ENCODE measurements around the gene TMEM69. TPM values are rescaled to one million over a fixed set of nuclear protein-coding genes. Genes with fewer than 3 reads are reported as not detected.
"Not testable (repeated sequence)": the region's sequence is repeated elsewhere in the genome, so short reads cannot be mapped to it uniquely, and the experiment has no call there.

The TMEM69 gene
- total RNA-seq, 2 experiments from 2014 or later = 19.5 to 19.6 TPM

- POLR2A ChIA-PET; H3K36me3 Mint-ChIP-seq (ENCODE audit: low read depth); CTCF ChIA-PET; H3K27ac Mint-ChIP-seq; DNase-seq; H3K27me3 Mint-ChIP-seq (ENCODE audit: low read depth); H3K9me3 Mint-ChIP-seq (ENCODE audit: insufficient read depth); H3K4me3 Mint-ChIP-seq; ATAC-seq; H3K4me1 Mint-ChIP-seq (ENCODE audit: low read depth): not testable (repeated sequence)
Measured at GRCh38 chr1:45717386-45717785, 29.4 kb downstream of the TMEM69 start.

GRCh38 chr1:45718289-45718688 is 30.3 kb downstream of the TMEM69 start:
- Mint-ChIP-seq H3K4me1 (ENCODE audit: low read depth) (no peaks in the 10 kb centered on the region), H3K4me3 (no peak overlapping the region), H3K27ac (no peak overlapping the region), H3K36me3 (ENCODE audit: low read depth) (no peaks in the 10 kb centered on the region), H3K27me3 (ENCODE audit: low read depth) (no peaks in the 10 kb centered on the region), H3K9me3 (ENCODE audit: insufficient read depth) (no peaks in the 10 kb centered on the region)
- ChIA-PET POLR2A (no interaction called here), CTCF (no interaction called here)
- ATAC-seq = no peak
- DNase-seq = no peak

GRCh38 chr1:45721207-45721606 is 33.2 kb downstream of the TMEM69 start:
- Mint-ChIP-seq H3K27ac (no peak overlapping the region), H3K9me3 (ENCODE audit: insufficient read depth) (no peaks in the 10 kb centered on the region), H3K36me3 (ENCODE audit: low read depth) (no peaks in the 10 kb centered on the region), H3K4me3 (no peak overlapping the region), H3K27me3 (ENCODE audit: low read depth) (no peaks in the 10 kb centered on the region), H3K4me1 (ENCODE audit: low read depth) (no peaks in the 10 kb centered on the region)
- ChIA-PET CTCF (no interaction called here), POLR2A (no interaction called here)
- no peak for DNase-seq
- ATAC-seq = no peak

- no peaks in the 10 kb centered on the region for H3K27me3 Mint-ChIP-seq (ENCODE audit: low read depth)
- no peak overlapping the region for H3K27ac Mint-ChIP-seq
- no peaks in the 10 kb centered on the region for H3K4me1 Mint-ChIP-seq (ENCODE audit: low read depth)
- no peak overlapping the region for H3K4me3 Mint-ChIP-seq
- no peaks in the 10 kb centered on the region for H3K36me3 Mint-ChIP-seq (ENCODE audit: low read depth)
- CTCF ChIA-PET = no interaction called here
- no peaks in the 10 kb centered on the region for H3K9me3 Mint-ChIP-seq (ENCODE audit: insufficient read depth)
- DNase-seq (no peak), ATAC-seq (no peak)
- POLR2A ChIA-PET = no interaction called here
Measured at GRCh38 chr1:45722809-45723208, 34.8 kb downstream of the TMEM69 start.

GRCh38 chr1:45723248-45723930 is 35.4 kb downstream of the TMEM69 start:
- DNase-seq = no peak
- Mint-ChIP-seq H3K27me3 (ENCODE audit: low read depth) (no peaks in the 10 kb centered on the region), H3K9me3 (ENCODE audit: insufficient read depth) (no peaks in the 10 kb centered on the region), H3K36me3 (ENCODE audit: low read depth) (no peaks in the 10 kb centered on the region), H3K4me3 (no peak overlapping the region), H3K27ac (no peak overlapping the region), H3K4me1 (ENCODE audit: low read depth) (no peaks in the 10 kb centered on the region)
- CTCF ChIA-PET = no interaction called here
- POLR2A ChIA-PET = no interaction called here
- ATAC-seq = no peak

GRCh38 chr1:45726007-45726406 is 38.0 kb downstream of the TMEM69 start:
- ATAC-seq; H3K36me3 Mint-ChIP-seq (ENCODE audit: low read depth); H3K9me3 Mint-ChIP-seq (ENCODE audit: insufficient read depth); DNase-seq; POLR2A ChIA-PET; H3K4me1 Mint-ChIP-seq (ENCODE audit: low read depth); CTCF ChIA-PET; H3K27ac Mint-ChIP-seq; H3K4me3 Mint-ChIP-seq; H3K27me3 Mint-ChIP-seq (ENCODE audit: low read depth): not testable (repeated sequence)

GRCh38 chr1:45730075-45730779 is 42.2 kb downstream of the TMEM69 start:
- ATAC-seq (no peak), DNase-seq (no peak)
- Mint-ChIP-seq H3K4me1 (ENCODE audit: low read depth) (no peaks in the 10 kb centered on the region), H3K27me3 (ENCODE audit: low read depth) (no peaks in the 10 kb centered on the region), H3K4me3 (no peak overlapping the region), H3K27ac (no peak overlapping the region), H3K36me3 (ENCODE audit: low read depth) (no peaks in the 10 kb centered on the region), H3K9me3 (ENCODE audit: insufficient read depth) (no peaks in the 10 kb centered on the region)
- ChIA-PET CTCF (no interaction called here), POLR2A (no interaction called here)

- POLR2A ChIA-PET = no interaction called here
- no peak for DNase-seq
- Mint-ChIP-seq H3K9me3 (ENCODE audit: insufficient read depth) (no peaks in the 10 kb centered on the region), H3K4me3 (no peak overlapping the region), H3K4me1 (ENCODE audit: low read depth) (no peaks in the 10 kb centered on the region), H3K27ac (no peak overlapping the region), H3K27me3 (ENCODE audit: low read depth) (no peaks in the 10 kb centered on the region), H3K36me3 (ENCODE audit: low read depth) (no peaks in the 10 kb centered on the region)
- ATAC-seq = no peak
- CTCF ChIA-PET = no interaction called here
Measured at GRCh38 chr1:45730780-45731319, 42.9 kb downstream of the TMEM69 start.

GRCh38 chr1:45739137-45739536 is 51.2 kb downstream of the TMEM69 start:
- ATAC-seq = no peak
- H3K27ac Mint-ChIP-seq = no peak overlapping the region
- no peak overlapping the region for H3K4me3 Mint-ChIP-seq
- POLR2A ChIA-PET = no interaction called here
- peaks cover 14% of the 10 kb centered on the region for H3K36me3 Mint-ChIP-seq (ENCODE audit: low read depth)
- H3K4me1 Mint-ChIP-seq (ENCODE audit: low read depth) = no peaks in the 10 kb centered on the region
- no peaks in the 10 kb centered on the region for H3K27me3 Mint-ChIP-seq (ENCODE audit: low read depth)
- no peak for DNase-seq
- no peaks in the 10 kb centered on the region for H3K9me3 Mint-ChIP-seq (ENCODE audit: insufficient read depth)
- CTCF ChIA-PET = no interaction called here

GRCh38 chr1:45739641-45740156 is 51.7 kb downstream of the TMEM69 start:
- H3K4me1 Mint-ChIP-seq (ENCODE audit: low read depth); POLR2A ChIA-PET; DNase-seq; CTCF ChIA-PET; H3K4me3 Mint-ChIP-seq; H3K27ac Mint-ChIP-seq; H3K27me3 Mint-ChIP-seq (ENCODE audit: low read depth); H3K9me3 Mint-ChIP-seq (ENCODE audit: insufficient read depth); ATAC-seq: not testable (repeated sequence)
- H3K36me3 Mint-ChIP-seq (ENCODE audit: low read depth) = peaks cover 14% of the 10 kb centered on the region

Data from activated CD8-positive, alpha-beta T cell treated with anti-CD3 and anti-CD28 coated beads, Interleukin-2, amount 10 ng/mL, durations not matched to agents 7 days and 5 days (primary cell).